OCI-LY7 (cell line): ENCODE results near the gene GRID2. TPM values are rescaled to one million over a fixed set of nuclear protein-coding genes. Genes with fewer than 3 reads are reported as not detected.
"Not testable (repeated sequence)": the region's sequence is repeated elsewhere in the genome, so short reads cannot be mapped to it uniquely, and the experiment has no call there.

Source experiments
- BruUV-seq: library from RNA; stranded (reverse); fragments of 400-500 nt; replicated peaks from 2 replicates; lab custom pipeline; 2021; lab: Mats Ljungman, UMichigan
- CTCF ChIA-PET: fragments of 300-600 bp; sonication (Branson Sonifier 250); formaldehyde crosslinking; loops from one replicate; lab custom pipeline; 2022; ENCODE audit warnings: antibody characterized with exemption; ENCODE audit not compliant: unreplicated experiment; lab: Charles Lee
- POLR2A ChIA-PET: fragments of 300-600 bp; sonication (Branson Sonifier 250); formaldehyde crosslinking; loops from one replicate; lab custom pipeline; 2022; ENCODE audit warnings: antibody characterized with exemption; lab: Charles Lee
- DNase-seq: peaks from one replicate; pipeline ENCODE4 v3.0.0-alpha.2; 2015; ENCODE audit warnings: low spot score
- H2AFZ ChIP-seq: fragments of 200-600 bp; sonication (generic), shearing (Covaris generic); 2 replicates; pipeline ENCODE4 v1.6.1; 2014; ENCODE audit warnings: mild to moderate bottlenecking, antibody characterized with exemption, low read length, moderate library complexity
- H3K27ac ChIP-seq: fragments of 200-600 bp; sonication (generic); 2 replicates; pipeline ENCODE4 v1.5.1; 2014; ENCODE audit warnings: mixed run types, low read depth, mild to moderate bottlenecking, moderate library complexity, low read length, inconsistent platforms; ENCODE audit not compliant: poor library complexity, severe bottlenecking
- H3K36me3 ChIP-seq: fragments of 200-600 bp; sonication (generic); 2 replicates; pipeline ENCODE4 v1.6.1; 2014; ENCODE audit warnings: mild to moderate bottlenecking, antibody characterized with exemption, low read length, moderate library complexity, mixed read lengths; ENCODE audit not compliant: insufficient read depth
- H3K4me1 ChIP-seq: fragments of 200-600 bp; sonication (generic); 2 replicates; pipeline ENCODE4 v1.5.1; 2014; ENCODE audit warnings: mild to moderate bottlenecking, low read length; ENCODE audit not compliant: insufficient read depth, poor library complexity, severe bottlenecking
- H3K4me2 ChIP-seq: fragments of 200-600 bp; sonication (generic); 2 replicates; pipeline ENCODE4 v1.6.1; 2014; ENCODE audit warnings: mild to moderate bottlenecking, low read length
- H3K4me3 ChIP-seq: fragments of 200-600 bp; sonication (generic); 2 replicates; pipeline ENCODE4 v1.5.1; 2014; ENCODE audit warnings: mild to moderate bottlenecking, low read depth, low read length; ENCODE audit not compliant: poor library complexity, severe bottlenecking
- H3K79me2 ChIP-seq: fragments of 200-600 bp; sonication (generic); 2 replicates; pipeline ENCODE4 v1.6.1; 2016; ENCODE audit warnings: low read depth, mild to moderate bottlenecking, low read length, moderate library complexity, mixed read lengths; ENCODE audit not compliant: insufficient read depth
- H3K9me2 ChIP-seq: fragments of 200-600 bp; sonication (generic); 2 replicates; pipeline ENCODE4 v1.6.1; 2016; ENCODE audit warnings: mild to moderate bottlenecking, low read length, mixed read lengths; ENCODE audit not compliant: insufficient read depth
- H3K9me3 ChIP-seq: fragments of 200-600 bp; sonication (generic); 2 replicates; pipeline ENCODE4 v1.6.1; 2014; ENCODE audit warnings: mild to moderate bottlenecking, mixed run types, low read length, mixed read lengths
- H4K20me1 ChIP-seq: fragments of 200-600 bp; sonication (generic); 2 replicates; pipeline ENCODE4 v1.6.1; 2014; ENCODE audit warnings: mild to moderate bottlenecking, antibody characterized with exemption, low read length, moderate library complexity, mixed read lengths; ENCODE audit not compliant: insufficient read depth
- EZH2phosphoT487 ChIP-seq: fragments of 200-600 bp; sonication (generic); IDR thresholded peaks from 2 replicates; pipeline ENCODE4 v1.6.1; 2018; ENCODE audit warnings: low read depth, borderline replicate concordance, mild to moderate bottlenecking, mixed run types, antibody characterized with exemption, low read length, moderate library complexity, mixed read lengths
- intact Hi-C: fragments of 100-400 bp; cut with micrococcal nuclease; formaldehyde crosslinking; loops from one replicate; pipeline ENCODE4 v1.10.0; 2022; ENCODE audit not compliant: unreplicated experiment
- total RNA-seq, 2 experiments: library from RNA; depleted of rRNA in 1 of 2; stranded (reverse); fragments of >200 nt in 1 of 2; shearing (Covaris generic) in 1 of 2; gene quantifications; 2 replicates each; pipeline ENCODE4 v1.2.3, GENCODE V29; 2014 to 2022
- TF ChIP-seq, protein P1 (sequence below): fragments of 200-600 bp; sonication (generic); conservative IDR thresholded peaks from 2 replicates; pipeline ENCODE4 v1.5.1; 2014; ENCODE audit warnings: mild to moderate bottlenecking, antibody characterized with exemption, low read length, moderate library complexity, mixed read lengths

The GRID2 gene
- total RNA-seq, 2 experiments from 2014 or later: not detected

GRCh38 chr4:93289241-93289640 lies 985.5 kb downstream of the GRID2 start:
- no peak overlapping the region for H3K4me2 ChIP-seq
- no peaks in the 10 kb centered on the region for H3K79me2 ChIP-seq
- intact Hi-C loops: no loop called here
- H3K4me1 ChIP-seq: no peaks in the 10 kb centered on the region
- ChIA-PET POLR2A (interaction anchor here (0.6 kb wide), 1 partner anchor 496 kb away, joined by 9 read pairs; no protein-coding TSS in a partner anchor), CTCF (no interaction called here)
- no TSS peak for BruUV-seq
- no peak for TF ChIP-seq EZH2phosphoT487
- TF ChIP-seq, protein P1, sequence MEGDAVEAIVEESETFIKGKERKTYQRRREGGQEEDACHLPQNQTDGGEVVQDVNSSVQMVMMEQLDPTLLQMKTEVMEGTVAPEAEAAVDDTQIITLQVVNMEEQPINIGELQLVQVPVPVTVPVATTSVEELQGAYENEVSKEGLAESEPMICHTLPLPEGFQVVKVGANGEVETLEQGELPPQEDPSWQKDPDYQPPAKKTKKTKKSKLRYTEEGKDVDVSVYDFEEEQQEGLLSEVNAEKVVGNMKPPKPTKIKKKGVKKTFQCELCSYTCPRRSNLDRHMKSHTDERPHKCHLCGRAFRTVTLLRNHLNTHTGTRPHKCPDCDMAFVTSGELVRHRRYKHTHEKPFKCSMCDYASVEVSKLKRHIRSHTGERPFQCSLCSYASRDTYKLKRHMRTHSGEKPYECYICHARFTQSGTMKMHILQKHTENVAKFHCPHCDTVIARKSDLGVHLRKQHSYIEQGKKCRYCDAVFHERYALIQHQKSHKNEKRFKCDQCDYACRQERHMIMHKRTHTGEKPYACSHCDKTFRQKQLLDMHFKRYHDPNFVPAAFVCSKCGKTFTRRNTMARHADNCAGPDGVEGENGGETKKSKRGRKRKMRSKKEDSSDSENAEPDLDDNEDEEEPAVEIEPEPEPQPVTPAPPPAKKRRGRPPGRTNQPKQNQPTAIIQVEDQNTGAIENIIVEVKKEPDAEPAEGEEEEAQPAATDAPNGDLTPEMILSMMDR: no peak
- no peak for DNase-seq
- no peak overlapping the region for H3K4me3 ChIP-seq
- no peaks in the 10 kb centered on the region for H3K36me3 ChIP-seq
- no peaks in the 10 kb centered on the region for H3K9me2 ChIP-seq
- no peak overlapping the region for H3K27ac ChIP-seq
- H3K9me3 ChIP-seq: no peaks in the 10 kb centered on the region
- no peak overlapping the region for H2AFZ ChIP-seq
- no peaks in the 10 kb centered on the region for H4K20me1 ChIP-seq

- H3K27ac ChIP-seq: no peak overlapping the region
- no peak overlapping the region for H2AFZ ChIP-seq
- intact Hi-C loops: no loop called here
- CTCF ChIA-PET: no interaction called here
- DNase-seq: no peak
- H3K9me3 ChIP-seq: no peaks in the 10 kb centered on the region
- TF ChIP-seq, protein P1: no peak
- no peak for TF ChIP-seq EZH2phosphoT487
- H3K9me2 ChIP-seq: no peaks in the 10 kb centered on the region
- H3K4me2 ChIP-seq: no peak overlapping the region
- no peaks in the 10 kb centered on the region for H4K20me1 ChIP-seq
- no peaks in the 10 kb centered on the region for H3K36me3 ChIP-seq
- no TSS peak for BruUV-seq
- POLR2A ChIA-PET: no interaction called here
- no peak overlapping the region for H3K4me3 ChIP-seq
- H3K4me1 ChIP-seq: no peaks in the 10 kb centered on the region
- no peaks in the 10 kb centered on the region for H3K79me2 ChIP-seq
These were observed 986.1 kb downstream of the GRID2 start for GRCh38 chr4:93289831-93290230.

DNA sequence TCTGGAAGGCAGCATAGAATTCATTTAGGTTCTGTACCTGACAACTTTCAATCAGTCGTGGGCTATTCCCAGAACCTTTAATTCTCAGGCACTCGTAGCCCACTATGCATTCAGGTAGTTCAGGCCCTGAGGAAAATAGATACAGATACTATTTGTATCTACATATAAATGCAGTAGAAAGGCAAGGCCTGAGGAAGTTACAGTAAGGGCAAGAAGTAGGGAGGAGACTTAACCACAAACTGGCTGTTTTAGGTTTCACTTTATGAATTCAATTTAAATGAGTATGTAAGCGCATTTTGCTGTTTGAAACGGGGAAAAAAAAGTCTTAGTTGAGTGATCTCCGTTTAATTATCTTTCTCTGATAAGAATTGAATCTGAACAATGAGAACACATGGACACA lies 995.4 kb downstream of the GRID2 start:
- H3K4me1 ChIP-seq: no peaks in the 10 kb centered on the region
- BruUV-seq: no TSS peak
- CTCF ChIA-PET: no interaction called here

DNA sequence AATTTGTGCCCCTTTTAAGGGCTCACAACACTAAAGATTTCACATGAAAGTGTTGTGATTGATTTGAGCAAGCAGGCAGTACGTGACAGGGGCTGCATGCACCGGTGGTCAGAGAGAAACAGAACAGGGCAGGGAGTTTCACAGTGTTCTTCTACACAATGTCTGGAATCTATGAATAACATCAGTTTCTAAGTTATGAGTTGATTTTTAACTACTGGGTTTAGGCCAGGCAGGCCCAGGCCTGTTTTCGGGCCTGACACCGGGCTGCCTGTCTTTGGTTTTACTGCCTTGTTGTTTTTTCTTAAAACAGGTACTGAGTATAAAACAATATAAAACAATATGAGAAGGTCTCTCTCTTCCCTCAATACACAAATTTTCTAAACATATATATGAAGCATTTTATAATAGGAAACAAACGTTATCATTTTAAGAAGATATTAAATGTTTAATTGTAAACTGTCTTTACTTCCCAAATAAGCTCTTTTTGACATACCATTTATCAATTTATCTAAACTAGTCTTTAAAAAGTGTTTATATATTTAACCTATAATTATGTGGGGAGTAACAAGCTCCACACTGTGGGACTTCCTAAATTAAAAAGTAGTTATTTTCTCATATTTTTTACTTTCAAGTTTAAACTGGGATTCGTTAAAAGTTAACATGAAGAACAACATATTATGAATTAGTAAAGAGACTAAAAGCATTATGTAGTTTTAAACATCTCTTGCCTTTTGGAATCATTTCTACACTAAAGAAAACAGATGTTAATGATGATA lies 997.2 kb downstream of the GRID2 start:
- H4K20me1 ChIP-seq, H3K79me2 ChIP-seq, CTCF ChIA-PET, H3K27ac ChIP-seq, H3K9me3 ChIP-seq, H2AFZ ChIP-seq, H3K4me1 ChIP-seq, intact Hi-C loops, DNase-seq, BruUV-seq, H3K36me3 ChIP-seq, H3K4me3 ChIP-seq, POLR2A ChIA-PET, H3K9me2 ChIP-seq, H3K4me2 ChIP-seq: not testable (repeated sequence)

More for the DNA sequence above, 995.4 kb downstream of the GRID2 start:
- DNase-seq: no peak
- no peak overlapping the region for H3K4me2 ChIP-seq
- intact Hi-C loops: no loop called here
- no peaks in the 10 kb centered on the region for H3K79me2 ChIP-seq
- no peaks in the 10 kb centered on the region for H3K9me2 ChIP-seq
- no peak for TF ChIP-seq EZH2phosphoT487
- TF ChIP-seq, protein P1: no peak
- H2AFZ ChIP-seq: no peak overlapping the region
- no peaks in the 10 kb centered on the region for H3K36me3 ChIP-seq
- no peaks in the 10 kb centered on the region for H4K20me1 ChIP-seq
- POLR2A ChIA-PET: no interaction called here
- no peaks in the 10 kb centered on the region for H3K9me3 ChIP-seq
- no peak overlapping the region for H3K4me3 ChIP-seq
- no peak overlapping the region for H3K27ac ChIP-seq
